ENCODE data around the gene FAM13A. TPM values are rescaled to one million over a fixed set of nuclear protein-coding genes. Genes with fewer than 3 reads are reported as not detected.

Gene FAM13A
- total RNA-seq, 4 donors from 2014 or later, result 61.8 to 217 (median 152) TPM

DNA sequence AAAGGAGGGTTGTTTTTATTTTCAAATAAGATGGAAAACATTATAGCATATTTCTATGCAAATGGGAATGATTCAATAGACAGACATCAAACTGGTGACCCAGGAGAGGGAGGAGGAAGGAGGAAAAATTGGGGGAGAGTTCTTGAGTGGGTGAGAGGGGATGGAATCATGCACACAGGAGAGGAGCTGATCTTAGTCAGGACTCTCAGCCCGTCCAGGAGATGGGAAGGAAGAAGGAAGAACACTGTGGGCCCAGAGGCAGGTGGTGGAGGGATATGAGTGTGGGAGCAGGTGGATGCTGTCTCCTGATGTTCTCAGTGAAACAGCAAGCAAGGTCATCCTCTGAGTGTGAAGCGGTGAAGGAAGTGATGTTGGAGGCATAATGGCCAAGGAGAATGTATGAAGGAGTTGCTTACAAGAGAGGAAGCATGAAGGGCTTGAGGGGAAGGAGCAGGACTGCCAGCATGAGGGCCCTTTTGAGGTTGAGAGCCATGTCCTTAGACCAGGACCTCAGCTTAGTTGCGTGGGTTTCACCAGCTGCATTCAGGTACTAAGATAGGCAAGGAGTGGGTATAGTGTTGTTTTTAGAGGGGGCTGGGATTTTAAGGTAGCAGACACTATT, 197.7 kb downstream of the FAM13A start:
- TF ChIP-seq, protein P1, sequence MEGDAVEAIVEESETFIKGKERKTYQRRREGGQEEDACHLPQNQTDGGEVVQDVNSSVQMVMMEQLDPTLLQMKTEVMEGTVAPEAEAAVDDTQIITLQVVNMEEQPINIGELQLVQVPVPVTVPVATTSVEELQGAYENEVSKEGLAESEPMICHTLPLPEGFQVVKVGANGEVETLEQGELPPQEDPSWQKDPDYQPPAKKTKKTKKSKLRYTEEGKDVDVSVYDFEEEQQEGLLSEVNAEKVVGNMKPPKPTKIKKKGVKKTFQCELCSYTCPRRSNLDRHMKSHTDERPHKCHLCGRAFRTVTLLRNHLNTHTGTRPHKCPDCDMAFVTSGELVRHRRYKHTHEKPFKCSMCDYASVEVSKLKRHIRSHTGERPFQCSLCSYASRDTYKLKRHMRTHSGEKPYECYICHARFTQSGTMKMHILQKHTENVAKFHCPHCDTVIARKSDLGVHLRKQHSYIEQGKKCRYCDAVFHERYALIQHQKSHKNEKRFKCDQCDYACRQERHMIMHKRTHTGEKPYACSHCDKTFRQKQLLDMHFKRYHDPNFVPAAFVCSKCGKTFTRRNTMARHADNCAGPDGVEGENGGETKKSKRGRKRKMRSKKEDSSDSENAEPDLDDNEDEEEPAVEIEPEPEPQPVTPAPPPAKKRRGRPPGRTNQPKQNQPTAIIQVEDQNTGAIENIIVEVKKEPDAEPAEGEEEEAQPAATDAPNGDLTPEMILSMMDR (IDR thresholded peaks at IDR 0.05; ENCODE audit: low read depth), result no peak

GRCh38 chr4:88858752-88859151, 198.2 kb downstream of the FAM13A start:
- TF ChIP-seq, protein P1 (IDR thresholded peaks at IDR 0.05; ENCODE audit: low read depth), result no peak

DNA sequence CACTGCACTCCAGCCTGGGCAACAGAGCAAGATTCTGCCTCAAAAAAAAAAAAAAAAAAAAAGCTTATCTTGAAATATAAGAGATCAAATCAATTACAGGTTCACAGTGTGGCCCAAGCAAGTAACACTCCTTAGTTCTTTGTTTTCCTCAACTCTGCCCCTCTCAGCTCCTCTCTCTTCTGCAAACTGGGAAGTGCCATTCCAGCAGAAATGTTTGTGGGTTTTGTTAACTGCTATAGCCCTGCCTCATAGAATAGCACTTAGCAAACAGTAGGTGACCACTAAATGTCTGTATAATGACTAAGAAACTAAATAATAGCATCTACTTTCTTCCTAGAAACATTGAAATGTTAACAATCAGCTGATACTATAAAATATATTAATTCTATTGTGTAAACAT, 199.4 kb downstream of the FAM13A start:
- TF ChIP-seq, protein P1 (IDR thresholded peaks at IDR 0.05; ENCODE audit: low read depth), result no peak

DNA sequence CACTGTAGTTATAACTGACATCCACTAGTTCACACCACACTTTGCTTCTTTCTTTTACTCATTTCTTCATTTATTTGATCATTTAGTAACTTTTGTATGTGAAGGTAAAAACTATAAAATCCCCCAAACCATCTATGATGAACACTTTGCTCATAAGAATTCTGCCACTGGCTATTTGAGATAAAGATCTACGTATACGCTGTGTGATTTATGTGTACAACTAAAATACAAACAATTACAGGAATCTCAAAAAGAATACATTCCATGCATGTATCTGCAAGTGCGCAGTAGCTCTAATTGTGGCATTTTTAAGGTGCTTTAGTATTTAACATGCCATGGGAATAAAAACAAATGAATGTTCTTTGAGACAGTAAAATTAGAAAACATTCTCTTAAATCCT, 202.5 kb downstream of the FAM13A start:
- TF ChIP-seq, protein P1 (IDR thresholded peaks at IDR 0.05; ENCODE audit: low read depth), result no peak

DNA sequence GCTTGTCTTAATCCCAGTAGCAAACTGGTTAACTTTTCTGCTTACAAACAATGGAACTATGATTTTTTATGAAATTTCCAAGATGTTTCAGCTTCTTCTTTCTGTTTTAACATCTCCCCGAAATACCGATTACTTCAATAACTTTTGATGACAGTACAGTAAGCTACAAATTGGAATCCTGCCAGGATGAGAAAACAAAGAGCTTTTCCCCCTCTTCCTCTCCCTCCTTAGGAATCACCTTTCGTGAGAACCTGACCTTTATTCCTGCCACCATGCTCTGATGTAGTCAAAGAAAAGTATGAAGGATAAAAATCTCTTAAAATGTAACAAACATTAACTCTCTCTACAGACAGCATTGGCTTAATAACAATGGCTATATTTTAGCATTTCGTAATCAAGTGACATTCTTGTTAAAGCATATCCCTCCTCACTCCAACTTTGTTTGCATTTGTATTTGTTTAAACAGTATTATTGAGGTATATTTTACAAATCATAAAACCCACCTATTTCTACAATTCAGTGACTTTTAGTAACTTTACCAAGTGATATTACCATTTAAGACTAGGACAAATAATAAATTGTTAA, 210.7 kb downstream of the FAM13A start:
- TF ChIP-seq, protein P1 (IDR thresholded peaks at IDR 0.05; ENCODE audit: low read depth), result no peak

- TF ChIP-seq, protein P1 (IDR thresholded peaks at IDR 0.05; ENCODE audit: low read depth), result no peak
Observed at GRCh38 chr4:88843067-88843685, 213.8 kb downstream of the FAM13A start.

DNA sequence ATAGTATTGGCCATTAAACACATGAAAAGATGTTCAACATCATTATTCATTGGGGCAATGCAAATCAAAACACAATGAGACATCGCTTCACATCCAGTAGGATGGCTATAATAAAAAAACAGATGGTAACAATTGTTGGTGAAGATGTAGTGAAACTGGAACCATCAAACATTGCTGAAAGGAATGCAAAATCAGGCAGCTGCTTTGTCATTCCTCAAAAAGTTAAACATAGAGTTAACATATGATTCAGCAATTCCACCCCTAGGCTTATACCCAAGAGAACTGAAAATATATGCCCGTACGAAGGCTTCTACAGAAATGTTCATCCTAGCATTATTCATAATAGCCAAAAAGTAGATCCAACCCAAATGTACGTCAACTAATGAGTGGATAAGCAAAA, 215.3 kb downstream of the FAM13A start:
- TF ChIP-seq, protein P1 (IDR thresholded peaks at IDR 0.05; ENCODE audit: low read depth), result no peak

All from subcutaneous adipose tissue (tissue), 4 donors.